ENCODE measurements around the gene SLC15A3. TPM values are rescaled to one million over a fixed set of nuclear protein-coding genes. Genes with fewer than 3 reads are reported as not detected.
A peak's percentile ranks its signal among the peaks of the same experiment; 100 is the strongest.

Gene SLC15A3
- polyA plus RNA-seq, 1 donor from 2014 or later, result not detected

GRCh38 chr11:60905047-60905446 lies 46.9 kb downstream of the SLC15A3 start:
- no peaks in the 10 kb centered on the region for H4K20me1 ChIP-seq (ENCODE audit: insufficient read depth)

DNA sequence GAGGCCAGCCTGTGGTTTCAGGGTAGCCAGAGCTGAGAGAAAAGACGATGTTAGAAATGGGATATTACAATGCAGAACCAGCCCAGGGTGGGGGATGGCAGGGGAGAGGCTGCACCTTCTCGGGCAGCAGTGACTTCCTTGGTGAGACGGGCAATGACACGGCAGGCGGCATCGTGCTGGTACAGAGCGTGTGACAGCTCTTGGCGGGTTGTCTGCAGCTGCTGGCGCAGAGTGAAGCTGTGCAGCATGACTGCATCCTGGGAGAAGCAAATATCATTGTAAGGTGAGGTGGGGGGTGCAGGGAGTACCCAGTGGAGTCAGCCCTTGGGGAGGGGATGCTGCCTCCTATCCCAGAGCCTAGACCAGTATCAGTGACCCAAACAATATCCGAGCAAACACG lies 49.4 kb downstream of the SLC15A3 start:
- no peaks in the 10 kb centered on the region for H3F3A ChIP-seq (ENCODE audit: insufficient read depth, low read length, poor library complexity, severe bottlenecking)
- H3K9me2 ChIP-seq (ENCODE audit: insufficient read depth, low read length), result no peaks in the 10 kb centered on the region
- H3K9me3 ChIP-seq (ENCODE audit: low read length), result no peaks in the 10 kb centered on the region
- no peaks in the 10 kb centered on the region for H4K20me1 ChIP-seq (ENCODE audit: insufficient read depth)
- H3K4me3 ChIP-seq (ENCODE audit: low read length), result no peak overlapping the region
- no peak overlapping the region for H3K4me2 ChIP-seq (ENCODE audit: low read length)
- H3K36me3 ChIP-seq (ENCODE audit: insufficient read depth, low read length), result peaks cover 5% of the 10 kb centered on the region
- H2AFZ ChIP-seq (ENCODE audit: low read depth, low read length), result no peak overlapping the region
- no peaks in the 10 kb centered on the region for H3K27me3 ChIP-seq (ENCODE audit: insufficient read depth, low read depth, low read length)
- H3K27ac ChIP-seq (ENCODE audit: low read length), result no peak overlapping the region
- no peak overlapping the region for H3K9ac ChIP-seq (ENCODE audit: low read length)
- H3K79me2 ChIP-seq (replicated peaks; ENCODE audit: insufficient read depth, low read length), result peaks cover 26% of the 10 kb centered on the region
- TF ChIP-seq EZH2 (IDR thresholded peaks at IDR 0.05; ENCODE audit: borderline replicate concordance, insufficient read depth, low read length, poor library complexity, severe bottlenecking) (no peak), MXI1 (conservative IDR thresholded peaks at IDR 0.05; ENCODE audit: poor library complexity, severe bottlenecking) (no peak), RAD21 (conservative IDR thresholded peaks at IDR 0.05) (no peak), TAF1 (IDR thresholded peaks at IDR 0.05; ENCODE audit: low read depth) (no peak), REST (IDR thresholded peaks at IDR 0.05; ENCODE audit: borderline replicate concordance) (no peak), SMC3 (conservative IDR thresholded peaks at IDR 0.05; ENCODE audit: poor library complexity) (no peak), EP300 (conservative IDR thresholded peaks at IDR 0.05; ENCODE audit: poor library complexity, severe bottlenecking) (no peak), POLR2AphosphoS5 (IDR thresholded peaks at IDR 0.05) (no peak)

More at GRCh38 chr11:60905047-60905446, 46.9 kb downstream of the SLC15A3 start:
- H3K9ac ChIP-seq (ENCODE audit: low read length), result peak overlapping the region; percentile 87
- H2AFZ ChIP-seq (ENCODE audit: low read depth, low read length), result no peak overlapping the region
- H3K79me2 ChIP-seq (replicated peaks; ENCODE audit: insufficient read depth, low read length), result peaks cover 26% of the 10 kb centered on the region
- no peaks in the 10 kb centered on the region for H3F3A ChIP-seq (ENCODE audit: insufficient read depth, low read length, poor library complexity, severe bottlenecking)
- no peaks in the 10 kb centered on the region for H3K9me2 ChIP-seq (ENCODE audit: insufficient read depth, low read length)
- peak overlapping the region; percentile 83 for H3K27ac ChIP-seq (ENCODE audit: low read length)
- TF ChIP-seq CTCF (IDR thresholded peaks at IDR 0.05; ENCODE audit: poor library complexity, severe bottlenecking), result no peak
- TF ChIP-seq SMC3 (conservative IDR thresholded peaks at IDR 0.05; ENCODE audit: poor library complexity), result no peak
- TF ChIP-seq REST (IDR thresholded peaks at IDR 0.05; ENCODE audit: borderline replicate concordance), result no peak
- TF ChIP-seq TAF1 (IDR thresholded peaks at IDR 0.05; ENCODE audit: low read depth), result no peak
- TF ChIP-seq POLR2AphosphoS5 (IDR thresholded peaks at IDR 0.05), result no peak
- TF ChIP-seq RAD21 (conservative IDR thresholded peaks at IDR 0.05), result no peak
- TF ChIP-seq MXI1 (conservative IDR thresholded peaks at IDR 0.05; ENCODE audit: poor library complexity, severe bottlenecking), result no peak
- no peak for TF ChIP-seq EP300 (conservative IDR thresholded peaks at IDR 0.05; ENCODE audit: poor library complexity, severe bottlenecking)
- TF ChIP-seq EZH2 (IDR thresholded peaks at IDR 0.05; ENCODE audit: borderline replicate concordance, insufficient read depth, low read length, poor library complexity, severe bottlenecking), result no peak
- peak overlapping the region; percentile 86 for H3K4me3 ChIP-seq (ENCODE audit: low read length)
- peak overlapping the region; percentile 85 for H3K4me2 ChIP-seq (ENCODE audit: low read length)
- no peaks in the 10 kb centered on the region for H3K36me3 ChIP-seq (ENCODE audit: insufficient read depth, low read length)
- no peaks in the 10 kb centered on the region for H3K27me3 ChIP-seq (ENCODE audit: insufficient read depth, low read depth, low read length)
- H3K9me3 ChIP-seq (ENCODE audit: low read length), result no peaks in the 10 kb centered on the region
